GM21528 (cell line): ENCODE results near the gene KIF5C.

ENCODE experiments used
- ATAC-seq: cut with Tn5 transposase; IDR thresholded peaks from one replicate; pipeline ENCODE4 v1.9.1; 2021; ENCODE audit warnings: mild to moderate bottlenecking, moderate library complexity; ENCODE audit not compliant: unreplicated experiment, low FRiP score

Gene KIF5C

DNA sequence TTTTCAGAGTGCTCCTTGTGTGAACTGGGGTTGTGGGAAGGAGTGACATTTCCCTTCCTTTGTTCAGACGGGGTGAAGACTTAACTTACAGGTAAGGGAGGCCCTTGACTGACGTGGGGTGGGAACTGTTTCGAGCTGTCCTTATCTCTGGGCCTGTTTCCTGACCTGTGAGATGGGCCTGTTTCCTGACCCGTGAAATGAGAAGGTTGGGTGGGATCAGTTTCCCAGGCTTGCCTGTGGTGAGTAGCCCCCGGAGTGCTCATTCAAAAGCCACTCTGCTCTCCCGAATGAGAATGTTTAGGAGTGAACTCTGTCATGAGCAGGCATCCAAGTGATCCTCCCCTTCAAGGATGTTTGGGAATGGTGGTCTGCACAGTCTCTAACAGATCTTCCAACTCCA is 159.4 kb downstream of the KIF5C start:
- ATAC-seq, result no peak

DNA sequence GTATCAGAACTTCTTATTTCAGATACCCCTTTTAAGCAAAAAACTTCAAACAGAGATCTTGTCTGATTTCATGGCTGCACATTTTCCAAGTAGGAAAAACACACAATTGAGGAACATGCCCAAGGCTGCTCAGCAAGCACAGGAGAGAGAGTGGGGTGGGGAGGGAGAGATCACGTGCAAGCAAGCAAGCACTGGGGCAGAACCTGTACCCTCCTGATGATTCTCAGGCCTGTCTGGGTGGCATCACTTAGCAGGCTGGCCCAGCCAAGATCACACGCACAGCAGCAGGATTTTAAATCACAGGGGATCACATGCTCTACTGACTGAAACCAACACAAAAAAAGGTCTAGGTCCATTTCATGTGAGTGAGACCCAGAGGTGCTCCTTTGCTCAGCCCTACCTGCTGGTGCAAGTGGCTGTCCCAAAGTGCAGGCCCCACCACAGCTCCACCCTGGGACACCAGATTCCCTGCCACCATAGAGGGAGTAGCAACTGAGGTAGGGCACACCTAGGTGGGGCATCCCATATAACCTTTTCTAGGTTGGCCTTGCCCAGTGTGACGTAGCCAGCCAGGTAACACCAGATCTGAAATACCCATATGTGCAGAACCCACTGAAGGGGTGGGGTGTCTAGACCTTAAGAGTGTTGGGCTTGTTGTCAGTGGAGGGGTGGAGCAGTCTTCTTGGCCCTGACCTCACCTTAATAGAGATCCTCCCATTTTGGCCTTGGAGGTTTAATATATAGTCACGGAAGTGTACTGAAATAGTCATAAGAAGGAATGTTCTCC is 161.7 kb downstream of the KIF5C start:
- ATAC-seq, result no peak

DNA sequence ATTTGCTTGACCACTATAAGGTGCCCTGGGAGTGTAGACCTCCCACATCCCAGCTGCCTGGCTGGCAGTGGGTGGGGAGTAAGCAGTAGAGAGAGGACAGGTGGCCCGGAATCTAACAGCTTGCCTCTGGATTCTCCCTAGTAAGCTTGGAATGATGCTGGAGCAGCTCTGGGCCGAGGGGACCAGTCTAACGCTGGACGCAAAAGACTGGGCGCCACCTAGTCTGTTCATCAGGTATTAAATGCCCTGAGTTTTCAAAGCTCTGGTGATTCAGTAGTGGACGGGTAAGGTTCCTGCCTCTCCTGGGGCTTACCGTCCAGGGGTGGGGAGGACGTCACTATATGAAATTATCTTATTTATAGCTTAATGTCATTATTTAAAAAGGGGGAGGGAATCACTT is 162.8 kb downstream of the KIF5C start:
- no peak for ATAC-seq

DNA sequence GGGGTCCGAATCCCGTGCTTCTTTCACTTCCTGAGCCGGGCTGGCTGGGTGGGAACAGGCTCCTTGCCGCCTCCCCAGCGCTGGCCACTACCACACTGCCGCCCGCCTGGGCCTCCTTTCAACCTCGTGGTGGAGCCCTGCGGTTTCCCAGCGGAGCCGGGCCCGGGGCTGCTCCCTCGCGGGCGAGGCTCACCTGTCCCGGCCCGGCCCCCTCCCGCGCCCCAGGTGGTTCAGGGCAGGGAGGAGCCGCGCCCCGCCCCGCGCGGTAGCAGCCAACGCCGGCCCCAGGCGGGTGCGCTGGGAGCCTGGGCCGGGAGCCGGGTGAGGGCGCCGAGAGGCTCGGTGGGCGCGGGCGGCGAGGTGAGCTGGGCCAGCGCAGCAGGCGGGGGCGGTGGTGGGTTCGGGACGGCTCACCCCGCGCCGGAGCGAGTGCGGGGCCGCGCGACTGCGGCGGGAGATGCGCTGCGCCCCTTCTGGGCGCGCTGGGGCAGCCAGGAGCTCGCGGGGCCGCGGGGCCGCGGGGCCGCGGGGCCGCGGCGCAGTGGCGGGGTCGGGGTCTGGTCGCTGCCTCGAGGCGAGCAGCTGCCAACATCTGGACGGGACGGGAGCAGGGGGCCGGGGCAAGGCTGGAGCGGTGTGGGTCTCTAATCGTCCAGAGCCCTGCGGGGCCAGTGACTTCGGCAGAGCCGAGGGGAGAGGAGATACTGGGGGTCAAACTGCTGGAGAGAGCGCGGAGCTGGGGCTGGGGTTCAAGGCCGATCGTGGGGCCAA is 163.6 kb downstream of the KIF5C start, which contains the start of gene LYPD6B:
TSS of gene LYPD6B (plus strand) at position 258 of the 771 bp plus-strand sequence. CDS start 92,250 bp downstream, outside the sequence.
- peak; percentile 75 for ATAC-seq

- no peak for ATAC-seq
Measured at GRCh38 chr2:149039213-149039724, 164.2 kb downstream of the KIF5C start.

- ATAC-seq, result no peak
Measured at GRCh38 chr2:149040451-149040850, 165.4 kb downstream of the KIF5C start.

GRCh38 chr2:149041482-149041881 is 166.5 kb downstream of the KIF5C start:
- no peak for ATAC-seq

- ATAC-seq, result no peak
Measured at GRCh38 chr2:149042881-149043280, 167.9 kb downstream of the KIF5C start.

DNA sequence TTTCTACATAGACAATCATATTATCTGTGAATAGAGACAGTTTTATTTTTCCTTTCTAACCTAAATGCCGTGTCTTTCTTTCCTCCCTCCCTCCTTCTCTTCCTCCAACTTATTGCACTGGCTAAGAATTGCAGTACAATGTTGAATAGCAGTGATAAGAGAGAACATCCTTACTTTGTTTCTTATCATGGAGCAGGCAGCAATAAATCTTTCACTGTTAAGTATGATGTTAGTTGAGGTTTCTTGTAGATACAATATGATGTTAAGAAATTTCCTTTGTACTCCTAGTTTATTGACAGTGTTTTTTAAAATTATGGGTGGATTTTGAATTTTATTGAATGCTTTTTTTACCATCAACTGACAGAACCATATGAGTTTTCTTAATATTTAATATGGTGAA is 169.5 kb downstream of the KIF5C start:
- no peak for ATAC-seq

- no peak for ATAC-seq
Measured at GRCh38 chr2:149047118-149047517, 172.1 kb downstream of the KIF5C start.

GRCh38 chr2:149049142-149049541 is 174.1 kb downstream of the KIF5C start:
- ATAC-seq, result no peak

- no peak for ATAC-seq
Measured at GRCh38 chr2:149050188-149050587, 175.2 kb downstream of the KIF5C start.

DNA sequence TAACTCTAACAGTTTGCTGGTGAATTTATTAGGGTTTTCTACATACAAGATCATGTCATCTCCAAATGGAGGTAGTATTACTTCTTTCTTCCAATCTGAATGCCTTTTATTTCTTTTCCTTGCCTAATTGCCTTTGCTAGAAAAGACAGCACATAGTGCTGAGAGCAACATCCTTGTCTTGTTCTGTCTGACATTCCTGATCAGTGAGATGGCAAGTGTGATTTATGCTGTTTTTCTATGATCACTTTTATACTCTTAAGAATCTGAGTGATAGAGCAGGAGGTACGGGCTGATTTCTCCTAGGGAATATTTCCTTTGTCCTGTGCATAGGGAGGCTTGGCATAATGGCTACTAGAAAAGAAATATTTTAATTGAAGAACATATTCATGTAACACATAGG is 180.7 kb downstream of the KIF5C start:
- ATAC-seq, result no peak

DNA sequence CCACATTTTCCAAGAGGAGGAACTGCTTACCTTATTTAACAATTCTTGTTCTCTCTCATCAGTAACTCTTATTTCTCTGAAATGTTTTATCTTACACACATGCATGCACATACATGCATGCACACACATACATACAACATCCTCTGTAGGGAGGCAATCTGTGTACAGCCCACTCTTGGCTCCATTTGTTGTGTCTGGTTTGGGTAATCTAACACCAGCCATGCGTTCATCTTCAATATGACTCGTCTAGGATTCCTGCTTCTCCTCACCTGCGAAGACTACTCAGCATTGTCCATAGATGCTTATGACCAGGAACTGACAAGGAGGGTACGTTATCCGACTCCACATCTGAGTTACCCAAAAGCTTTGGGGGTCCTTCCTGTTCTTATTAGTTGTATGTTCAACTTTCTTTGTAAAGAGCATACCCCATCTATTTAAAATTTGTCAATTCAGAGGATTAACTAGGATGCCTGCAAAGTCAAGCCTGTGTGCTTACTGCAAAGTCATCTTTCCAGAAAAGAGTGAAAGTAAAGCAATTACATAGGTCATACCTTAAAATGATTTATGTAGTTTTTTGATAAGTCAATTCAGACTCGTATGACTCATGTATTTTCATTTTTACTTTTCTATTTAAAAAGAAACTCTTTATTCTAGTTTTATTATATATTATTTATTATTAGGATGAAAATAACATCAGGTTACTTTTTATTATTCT is 181.7 kb downstream of the KIF5C start:
- ATAC-seq, result no peak

DNA sequence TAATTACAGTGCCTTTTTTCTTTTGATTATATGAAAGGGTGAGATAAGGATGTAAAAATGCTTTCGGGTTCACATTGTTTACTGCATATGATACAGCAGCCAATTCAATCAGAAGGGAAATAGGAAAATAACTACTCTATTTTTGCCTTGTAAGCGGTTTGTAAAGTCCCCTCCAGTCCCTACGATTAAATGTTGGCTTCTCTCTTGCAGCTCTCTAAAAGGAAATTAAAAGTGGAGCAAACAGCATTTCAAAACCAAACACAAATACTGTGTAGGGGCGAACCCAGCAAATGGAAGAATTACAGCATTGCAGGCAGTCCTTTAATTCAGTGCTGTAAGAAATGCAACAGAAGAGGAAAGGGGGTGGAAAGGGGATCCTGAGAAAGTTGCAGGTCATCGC is 182.4 kb downstream of the KIF5C start:
- ATAC-seq, result no peak

DNA sequence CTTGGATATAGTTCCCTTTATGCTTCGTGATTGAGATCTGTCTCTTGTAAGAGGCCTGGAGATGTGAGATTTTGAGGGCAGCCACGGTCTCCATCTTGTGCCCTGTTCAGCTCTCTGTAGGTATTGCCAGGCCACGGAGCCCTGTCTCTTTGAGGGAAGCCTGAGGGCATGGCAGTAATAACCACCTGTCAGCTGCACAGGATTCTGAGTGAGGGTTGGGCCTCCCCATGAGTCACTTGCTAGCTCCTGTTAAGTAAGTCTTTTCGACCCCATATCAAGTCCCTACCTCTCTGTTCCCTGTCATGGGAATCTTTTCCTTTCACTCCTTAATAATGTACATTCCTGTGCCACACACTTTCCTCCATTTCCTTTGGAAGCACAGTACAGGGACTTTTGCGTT is 183.9 kb downstream of the KIF5C start:
- no peak for ATAC-seq

- ATAC-seq, result no peak
Measured at GRCh38 chr2:149059822-149060221, 184.8 kb downstream of the KIF5C start.

- ATAC-seq, result no peak
Measured at GRCh38 chr2:149061133-149061745, 186.2 kb downstream of the KIF5C start.

DNA sequence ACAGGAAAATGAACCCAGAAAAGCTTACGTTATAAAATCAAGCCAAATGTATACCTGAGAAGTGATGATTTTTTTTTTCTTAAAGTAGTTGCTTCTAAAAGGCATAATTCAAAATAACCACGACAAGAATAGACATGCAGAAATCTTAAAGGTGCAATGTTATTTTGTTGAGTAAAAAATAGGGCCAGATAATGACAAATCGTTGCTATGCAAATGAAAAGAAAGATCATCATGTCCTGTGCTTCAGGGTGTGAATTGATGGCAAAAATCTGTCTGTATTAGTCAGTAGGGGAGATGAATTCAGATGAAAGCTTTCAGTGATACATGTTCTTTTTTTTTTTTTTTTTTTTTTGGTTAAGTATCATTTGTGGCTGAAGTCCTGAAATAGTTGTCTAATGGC is 187.5 kb downstream of the KIF5C start:
- no peak for ATAC-seq

DNA sequence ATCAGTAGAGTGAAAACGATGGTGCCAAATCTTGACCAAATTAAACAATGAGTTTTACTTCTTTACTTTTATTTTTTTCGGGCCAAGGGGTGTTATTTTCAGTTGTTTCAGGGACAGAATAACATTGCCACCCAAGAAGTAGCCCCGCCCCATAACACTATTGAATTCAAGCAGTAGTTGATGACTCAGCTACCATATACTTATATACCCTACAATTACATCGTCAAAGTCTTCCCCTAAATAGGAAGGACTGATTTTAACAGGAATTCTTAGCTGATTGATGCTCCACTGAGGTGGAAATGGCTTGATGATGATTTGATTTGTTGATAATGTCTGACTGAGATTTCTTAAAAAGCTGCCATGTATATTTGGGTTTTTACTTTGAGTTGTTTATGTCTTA is 188.2 kb downstream of the KIF5C start:
- no peak for ATAC-seq
